Measurements from ENCODE around the gene NCOR1. TPM values are rescaled to one million over a fixed set of nuclear protein-coding genes. Genes with fewer than 3 reads are reported as not detected.

The NCOR1 gene
- polyA plus RNA-seq, 1 of the 3 experiments (the other 2 are of a cell fraction) = 42.1 TPM

DNA sequence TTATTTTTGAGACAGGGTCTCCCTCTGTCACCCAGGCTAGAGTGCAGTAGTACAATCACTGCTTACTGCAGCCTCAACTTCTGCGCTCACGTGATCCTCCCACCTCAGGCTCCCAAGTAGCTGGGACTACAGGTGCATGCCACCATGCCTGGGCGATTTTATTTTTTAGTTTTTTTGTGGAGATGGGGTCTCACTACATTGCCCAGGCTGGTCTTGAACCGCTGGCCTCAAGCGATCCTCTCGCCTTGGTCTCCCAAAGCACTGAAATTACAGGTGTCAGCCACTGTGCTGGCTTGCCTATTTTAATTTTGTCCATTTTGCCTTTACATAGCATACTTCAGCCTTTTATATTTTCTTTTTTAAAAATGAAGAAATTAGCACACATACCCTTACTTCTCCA is 164.5 kb downstream of the NCOR1 start:
- Histone ChIP-seq H3K4me1 (ENCODE audit: control insufficient read depth in 1 of 2, insufficient read depth in 2 of 2, low read depth in 1 of 2, low read length in 1 of 2) (no peaks in the 10 kb centered on the region), H3K9me3 (no peaks in the 10 kb centered on the region), H3K4me3 (ENCODE audit: low read depth in 2 of 2, low read length in 1 of 2) (no peak overlapping the region), H2AFZ (ENCODE audit: low read depth) (no peak overlapping the region), H3K9me2 (no peaks in the 10 kb centered on the region), H3K79me2 (ENCODE audit: insufficient read depth) (peaks cover 51% of the 10 kb centered on the region), H4K20me1 (ENCODE audit: insufficient read depth) (no peaks in the 10 kb centered on the region), H3K27ac (ENCODE audit: low read depth in 2 of 2, low read length in 1 of 2) (no peak overlapping the region), H3K4me2 (no peak overlapping the region), H3K9ac (no peak overlapping the region), H3K36me3 (replicated peaks in 1 of 2; ENCODE audit: control insufficient read depth in 1 of 2, insufficient read depth in 2 of 2, low read length in 1 of 2) (peaks cover 21 to 78% of the 10 kb centered on the region in 2 experiments), H3K27me3 (ENCODE audit: insufficient read depth) (no peaks in the 10 kb centered on the region), H3F3A (replicated peaks; ENCODE audit: insufficient read depth) (peaks cover 7% of the 10 kb centered on the region)
- no peak for DNase-seq
- TF ChIP-seq GABPA (IDR thresholded peaks at IDR 0.05; ENCODE audit: low read depth) (no peak), FOSL2 (IDR thresholded peaks at IDR 0.05; ENCODE audit: borderline replicate concordance, low read depth) (no peak), FOXJ3 (CRISPR knock-in tag; IDR thresholded peaks at IDR 0.05) (no peak), RFX5 (IDR thresholded peaks at IDR 0.05; ENCODE audit: low read length) (no peak), RCOR1 (IDR thresholded peaks at IDR 0.05; ENCODE audit: low read length) (no peak), NFIC (IDR thresholded peaks at IDR 0.05; ENCODE audit: borderline replicate concordance) (no peak), CHD2 (IDR thresholded peaks at IDR 0.05; ENCODE audit: low read length, partially characterized antibody) (no peak), MEF2A (IDR thresholded peaks at IDR 0.05; ENCODE audit: borderline replicate concordance, low read depth) (no peak), JUND (IDR thresholded peaks at IDR 0.05) (no peak), RAD21 (IDR thresholded peaks at IDR 0.05; ENCODE audit: low read length) (no peak), ELF1 (IDR thresholded peaks at IDR 0.05) (no peak), GATA2 (CRISPR knock-in tag; IDR thresholded peaks at IDR 0.05) (no peak), EP300 (IDR thresholded peaks at IDR 0.05; ENCODE audit: borderline replicate concordance in 1 of 2, low read depth in 1 of 2, low read length in 1 of 2) (no peak), POLR2AphosphoS5 (IDR thresholded peaks at IDR 0.05; ENCODE audit: low read depth, low read length) (no peak)
- TF ChIP-seq, protein P1, sequence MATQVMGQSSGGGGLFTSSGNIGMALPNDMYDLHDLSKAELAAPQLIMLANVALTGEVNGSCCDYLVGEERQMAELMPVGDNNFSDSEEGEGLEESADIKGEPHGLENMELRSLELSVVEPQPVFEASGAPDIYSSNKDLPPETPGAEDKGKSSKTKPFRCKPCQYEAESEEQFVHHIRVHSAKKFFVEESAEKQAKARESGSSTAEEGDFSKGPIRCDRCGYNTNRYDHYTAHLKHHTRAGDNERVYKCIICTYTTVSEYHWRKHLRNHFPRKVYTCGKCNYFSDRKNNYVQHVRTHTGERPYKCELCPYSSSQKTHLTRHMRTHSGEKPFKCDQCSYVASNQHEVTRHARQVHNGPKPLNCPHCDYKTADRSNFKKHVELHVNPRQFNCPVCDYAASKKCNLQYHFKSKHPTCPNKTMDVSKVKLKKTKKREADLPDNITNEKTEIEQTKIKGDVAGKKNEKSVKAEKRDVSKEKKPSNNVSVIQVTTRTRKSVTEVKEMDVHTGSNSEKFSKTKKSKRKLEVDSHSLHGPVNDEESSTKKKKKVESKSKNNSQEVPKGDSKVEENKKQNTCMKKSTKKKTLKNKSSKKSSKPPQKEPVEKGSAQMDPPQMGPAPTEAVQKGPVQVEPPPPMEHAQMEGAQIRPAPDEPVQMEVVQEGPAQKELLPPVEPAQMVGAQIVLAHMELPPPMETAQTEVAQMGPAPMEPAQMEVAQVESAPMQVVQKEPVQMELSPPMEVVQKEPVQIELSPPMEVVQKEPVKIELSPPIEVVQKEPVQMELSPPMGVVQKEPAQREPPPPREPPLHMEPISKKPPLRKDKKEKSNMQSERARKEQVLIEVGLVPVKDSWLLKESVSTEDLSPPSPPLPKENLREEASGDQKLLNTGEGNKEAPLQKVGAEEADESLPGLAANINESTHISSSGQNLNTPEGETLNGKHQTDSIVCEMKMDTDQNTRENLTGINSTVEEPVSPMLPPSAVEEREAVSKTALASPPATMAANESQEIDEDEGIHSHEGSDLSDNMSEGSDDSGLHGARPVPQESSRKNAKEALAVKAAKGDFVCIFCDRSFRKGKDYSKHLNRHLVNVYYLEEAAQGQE (IDR thresholded peaks at IDR 0.05; ENCODE audit: low read depth, low read length) = no peak
- TF ChIP-seq, protein P2, sequence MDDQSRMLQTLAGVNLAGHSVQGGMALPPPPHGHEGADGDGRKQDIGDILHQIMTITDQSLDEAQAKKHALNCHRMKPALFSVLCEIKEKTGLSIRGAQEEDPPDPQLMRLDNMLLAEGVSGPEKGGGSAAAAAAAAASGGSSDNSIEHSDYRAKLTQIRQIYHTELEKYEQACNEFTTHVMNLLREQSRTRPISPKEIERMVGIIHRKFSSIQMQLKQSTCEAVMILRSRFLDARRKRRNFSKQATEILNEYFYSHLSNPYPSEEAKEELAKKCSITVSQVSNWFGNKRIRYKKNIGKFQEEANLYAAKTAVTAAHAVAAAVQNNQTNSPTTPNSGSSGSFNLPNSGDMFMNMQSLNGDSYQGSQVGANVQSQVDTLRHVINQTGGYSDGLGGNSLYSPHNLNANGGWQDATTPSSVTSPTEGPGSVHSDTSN (IDR thresholded peaks at IDR 0.05) = no peak
- TF ChIP-seq, protein P3, sequence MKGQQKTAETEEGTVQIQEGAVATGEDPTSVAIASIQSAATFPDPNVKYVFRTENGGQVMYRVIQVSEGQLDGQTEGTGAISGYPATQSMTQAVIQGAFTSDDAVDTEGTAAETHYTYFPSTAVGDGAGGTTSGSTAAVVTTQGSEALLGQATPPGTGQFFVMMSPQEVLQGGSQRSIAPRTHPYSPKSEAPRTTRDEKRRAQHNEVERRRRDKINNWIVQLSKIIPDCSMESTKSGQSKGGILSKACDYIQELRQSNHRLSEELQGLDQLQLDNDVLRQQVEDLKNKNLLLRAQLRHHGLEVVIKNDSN (IDR thresholded peaks at IDR 0.05; ENCODE audit: borderline replicate concordance, low read depth) = no peak
- TF ChIP-seq, protein P4, sequence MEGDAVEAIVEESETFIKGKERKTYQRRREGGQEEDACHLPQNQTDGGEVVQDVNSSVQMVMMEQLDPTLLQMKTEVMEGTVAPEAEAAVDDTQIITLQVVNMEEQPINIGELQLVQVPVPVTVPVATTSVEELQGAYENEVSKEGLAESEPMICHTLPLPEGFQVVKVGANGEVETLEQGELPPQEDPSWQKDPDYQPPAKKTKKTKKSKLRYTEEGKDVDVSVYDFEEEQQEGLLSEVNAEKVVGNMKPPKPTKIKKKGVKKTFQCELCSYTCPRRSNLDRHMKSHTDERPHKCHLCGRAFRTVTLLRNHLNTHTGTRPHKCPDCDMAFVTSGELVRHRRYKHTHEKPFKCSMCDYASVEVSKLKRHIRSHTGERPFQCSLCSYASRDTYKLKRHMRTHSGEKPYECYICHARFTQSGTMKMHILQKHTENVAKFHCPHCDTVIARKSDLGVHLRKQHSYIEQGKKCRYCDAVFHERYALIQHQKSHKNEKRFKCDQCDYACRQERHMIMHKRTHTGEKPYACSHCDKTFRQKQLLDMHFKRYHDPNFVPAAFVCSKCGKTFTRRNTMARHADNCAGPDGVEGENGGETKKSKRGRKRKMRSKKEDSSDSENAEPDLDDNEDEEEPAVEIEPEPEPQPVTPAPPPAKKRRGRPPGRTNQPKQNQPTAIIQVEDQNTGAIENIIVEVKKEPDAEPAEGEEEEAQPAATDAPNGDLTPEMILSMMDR (IDR thresholded peaks at IDR 0.05) = no peak
- TF ChIP-seq, protein P5, sequence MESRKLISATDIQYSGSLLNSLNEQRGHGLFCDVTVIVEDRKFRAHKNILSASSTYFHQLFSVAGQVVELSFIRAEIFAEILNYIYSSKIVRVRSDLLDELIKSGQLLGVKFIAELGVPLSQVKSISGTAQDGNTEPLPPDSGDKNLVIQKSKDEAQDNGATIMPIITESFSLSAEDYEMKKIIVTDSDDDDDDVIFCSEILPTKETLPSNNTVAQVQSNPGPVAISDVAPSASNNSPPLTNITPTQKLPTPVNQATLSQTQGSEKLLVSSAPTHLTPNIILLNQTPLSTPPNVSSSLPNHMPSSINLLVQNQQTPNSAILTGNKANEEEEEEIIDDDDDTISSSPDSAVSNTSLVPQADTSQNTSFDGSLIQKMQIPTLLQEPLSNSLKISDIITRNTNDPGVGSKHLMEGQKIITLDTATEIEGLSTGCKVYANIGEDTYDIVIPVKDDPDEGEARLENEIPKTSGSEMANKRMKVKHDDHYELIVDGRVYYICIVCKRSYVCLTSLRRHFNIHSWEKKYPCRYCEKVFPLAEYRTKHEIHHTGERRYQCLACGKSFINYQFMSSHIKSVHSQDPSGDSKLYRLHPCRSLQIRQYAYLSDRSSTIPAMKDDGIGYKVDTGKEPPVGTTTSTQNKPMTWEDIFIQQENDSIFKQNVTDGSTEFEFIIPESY (IDR thresholded peaks at IDR 0.05; ENCODE audit: borderline replicate concordance, low read depth) = no peak
- TF ChIP-seq, protein P6, sequence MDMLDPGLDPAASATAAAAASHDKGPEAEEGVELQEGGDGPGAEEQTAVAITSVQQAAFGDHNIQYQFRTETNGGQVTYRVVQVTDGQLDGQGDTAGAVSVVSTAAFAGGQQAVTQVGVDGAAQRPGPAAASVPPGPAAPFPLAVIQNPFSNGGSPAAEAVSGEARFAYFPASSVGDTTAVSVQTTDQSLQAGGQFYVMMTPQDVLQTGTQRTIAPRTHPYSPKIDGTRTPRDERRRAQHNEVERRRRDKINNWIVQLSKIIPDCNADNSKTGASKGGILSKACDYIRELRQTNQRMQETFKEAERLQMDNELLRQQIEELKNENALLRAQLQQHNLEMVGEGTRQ (IDR thresholded peaks at IDR 0.05; ENCODE audit: borderline replicate concordance, low read depth, low read length) = no peak
- CTCF ChIA-PET = interaction anchor here (1.2 kb wide), 1 partner anchor 17 kb away, joined by 3 read pairs; no protein-coding TSS in a partner anchor
- WGBS (ENCODE audit: low lambda C conversion rate) = 97% methylated on average over 6 of the region's 6 CpGs
- POLR2A ChIA-PET = no interaction called here
